Skeletal muscle cell (primary cell): ENCODE results near the gene SPIRE2.
"Not testable (repeated sequence)": the region's sequence is repeated elsewhere in the genome, so short reads cannot be mapped to it uniquely, and the experiment has no call there.

ENCODE experiments used
- DNase-seq: peaks from one replicate; pipeline ENCODE4 v3.0.0-alpha.2; 2010; ENCODE audit warnings: low read depth
- H3K4me3 ChIP-seq: 2 replicates; pipeline ENCODE4 v1.5.1; 2011; ENCODE audit warnings: low read depth, mild to moderate bottlenecking, control low read depth, low read length, moderate library complexity

Gene SPIRE2

GRCh38 chr16:89806589-89807193 lies 21.6 kb upstream of the SPIRE2 start:
- DNase-seq, H3K4me3 ChIP-seq: not testable (repeated sequence)

- DNase-seq, result no peak
- no peak overlapping the region for H3K4me3 ChIP-seq
Measured at GRCh38 chr16:89808475-89808874, 19.8 kb upstream of the SPIRE2 start.

- DNase-seq, result no peak
- no peak overlapping the region for H3K4me3 ChIP-seq
Measured at GRCh38 chr16:89811321-89811720, 17.0 kb upstream of the SPIRE2 start.

- DNase-seq, result no peak
- H3K4me3 ChIP-seq, result peak overlapping the region; percentile 66
Measured at GRCh38 chr16:89815639-89816348, 12.5 kb upstream of the SPIRE2 start.

GRCh38 chr16:89818851-89819403 lies 9.3 kb upstream of the SPIRE2 start:
- not testable (repeated sequence) for H3K4me3 ChIP-seq

GRCh38 chr16:89819448-89819847 lies 8.8 kb upstream of the SPIRE2 start:
- not testable (repeated sequence) for H3K4me3 ChIP-seq, DNase-seq

More at GRCh38 chr16:89818851-89819403, 9.3 kb upstream of the SPIRE2 start:
- DNase-seq, result not testable (repeated sequence)

- H3K4me3 ChIP-seq, result no peak overlapping the region
- DNase-seq, result no peak
Measured at GRCh38 chr16:89821438-89822187, 6.7 kb upstream of the SPIRE2 start.

- no peak for DNase-seq
- no peak overlapping the region for H3K4me3 ChIP-seq
Measured at GRCh38 chr16:89822188-89823086, 5.8 kb upstream of the SPIRE2 start.

GRCh38 chr16:89823087-89823823 lies 5.0 kb upstream of the SPIRE2 start:
- no peak overlapping the region for H3K4me3 ChIP-seq

GRCh38 chr16:89823824-89824148 lies 4.5 kb upstream of the SPIRE2 start:
- not testable (repeated sequence) for DNase-seq, H3K4me3 ChIP-seq

More at GRCh38 chr16:89823087-89823823, 5.0 kb upstream of the SPIRE2 start:
- DNase-seq, result no peak

- no peak for DNase-seq
- no peak overlapping the region for H3K4me3 ChIP-seq
Measured at GRCh38 chr16:89826531-89827382, 1.5 kb upstream of the SPIRE2 start.

GRCh38 chr16:89827383-89828198 lies 684 bp upstream of the SPIRE2 start:
- peak overlapping the region; percentile 60 for H3K4me3 ChIP-seq
- no peak for DNase-seq

GRCh38 chr16:89828870-89829629 lies 775 bp downstream of the SPIRE2 start:
- DNase-seq, result no peak
- H3K4me3 ChIP-seq, result peak overlapping the region; percentile 43

- DNase-seq, result no peak
- H3K4me3 ChIP-seq, result no peak overlapping the region
Measured at GRCh38 chr16:89829630-89830437, 1.6 kb downstream of the SPIRE2 start.

GRCh38 chr16:89831810-89832328 lies 3.6 kb downstream of the SPIRE2 start:
- no peak overlapping the region for H3K4me3 ChIP-seq
- no peak for DNase-seq
